Heart left ventricle (tissue), 13 donors: Measurements from ENCODE around the gene STPG4.

Experiments used
- CTCF ChIP-seq, 12 donors: fragments of 200-600 bp; sonication (generic) in 4 of 12; IDR thresholded peaks; one replicate each; pipeline versions ENCODE4 v1.5.0 to v1.8.0; 2018 to 2022; ENCODE audit warnings: antibody characterized with exemption in 12 of 12, mild to moderate bottlenecking in 5 of 12
- POLR2A ChIP-seq, 2 donors: fragments of 450-650 bp; IDR thresholded peaks; one replicate each; pipeline ENCODE4 v1.6.1; 2017; ENCODE audit warnings: antibody characterized with exemption in 2 of 2, mild to moderate bottlenecking in 2 of 2, moderate library complexity in 2 of 2
- donor health status: ischemic (EF 13 %, LVEDD 7.1; RV severe dilation, severe dysfunction).
- donor health status: DM: no; HTN: yes; CAD: no.
- donor health status: DM: no; HTN: no; CAD: no.
- donor health status: ischemic (EF 25% LVEDD 6.9; RV normal size, moderate dysfunction).
- donor health status: ischemic (EF 25% LVEDD 5.7; RV mildly dilated, moderate dysfunction).
- donor health status: ischemic (EF 35%, LVEDD 5.7; RV mildly dilated, moderate dysfunction).
- donor health status: nonischemic (EF 11% LVEDD 7.7; RV severe dilation, severe dysfunction).
- donor health status: DM: yes; HTN: yes; CAD: no.
- donor health status: PGD.
- donor health status: ischemic (EF 29% LVEDD 5.4; RV normal size, mild dysfunction).
- donor health status: nonischemic (EF 23%, LVEDD 6.1; RV moderate dilation, normal function).

- TF ChIP-seq POLR2A (IDR thresholded peaks at IDR 0.05) (no peak), CTCF (IDR thresholded peaks at IDR 0.05) (no peak)
Observed at GRCh38 chr2:47094511-47095142, 60.5 kb downstream of the STPG4 start.
